ENCODE measurements around the gene SPPL2C.

The SPPL2C gene

GRCh38 chr17:45813048-45813725 is 31.5 kb upstream of the SPPL2C start:
- TF ChIP-seq ZFX (IDR thresholded peaks at IDR 0.05; ENCODE audit: borderline replicate concordance): no peak
- peak; percentile 12; the same call in 1 of the 2 replicates for TF ChIP-seq CTCF (IDR thresholded peaks at IDR 0.05)
- no peak overlapping the region for H3K27ac ChIP-seq

DNA sequence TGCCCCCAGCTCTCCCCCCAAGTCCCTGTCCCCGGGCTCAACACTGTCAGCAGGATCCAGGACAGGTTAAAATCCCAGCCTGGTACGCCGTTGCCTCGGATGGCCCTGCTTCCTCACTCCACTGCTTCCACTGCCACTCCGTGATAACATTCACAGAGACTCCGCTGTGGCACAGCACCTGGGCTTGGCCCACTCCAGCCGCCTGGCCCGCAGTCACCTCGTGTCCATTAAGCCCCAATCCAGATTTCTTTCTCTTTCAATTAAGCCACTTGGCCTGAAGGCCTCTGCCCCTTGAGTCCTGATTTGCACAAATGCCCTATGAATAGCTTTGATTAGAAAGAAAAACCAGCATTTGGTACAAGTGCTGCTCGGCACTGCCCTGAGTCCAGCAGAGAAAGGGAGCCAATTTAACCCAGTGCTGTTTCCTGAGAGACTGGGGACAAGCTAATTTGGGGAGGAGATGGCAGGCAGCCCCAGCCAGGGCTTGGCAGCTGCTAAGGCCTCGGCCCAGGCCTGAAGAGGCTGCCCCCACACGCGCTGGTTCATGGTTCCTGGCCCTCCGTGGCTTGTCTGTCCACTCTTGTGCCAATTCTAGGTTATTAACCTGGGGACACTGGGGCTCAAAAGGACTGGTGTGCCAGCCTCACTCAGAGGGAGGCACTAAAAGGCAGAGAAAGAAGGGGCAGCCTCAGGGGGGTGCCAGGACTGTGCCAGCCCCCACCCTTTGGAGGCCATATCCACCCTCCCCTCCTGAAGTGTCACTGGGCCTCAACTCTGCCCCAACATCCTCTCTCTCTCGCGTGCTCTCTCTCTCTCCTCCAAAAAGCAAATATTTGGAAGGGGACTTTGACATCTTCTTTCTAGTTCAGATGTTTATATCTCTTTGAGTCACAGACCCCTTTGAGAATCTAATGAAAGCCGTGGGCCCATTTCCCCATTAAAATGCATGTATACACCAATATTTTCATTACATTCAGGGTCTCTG is 29.8 kb upstream of the SPPL2C start:
- no peak overlapping the region for H3K27ac ChIP-seq
- TF ChIP-seq ZFX (IDR thresholded peaks at IDR 0.05; ENCODE audit: borderline replicate concordance): no peak
- no peak for TF ChIP-seq CTCF (IDR thresholded peaks at IDR 0.05)

- H3K27ac ChIP-seq: no peak overlapping the region
- TF ChIP-seq ZFX (IDR thresholded peaks at IDR 0.05; ENCODE audit: borderline replicate concordance) (no peak), CTCF (IDR thresholded peaks at IDR 0.05) (no peak)
Observed at GRCh38 chr17:45815752-45816151, 28.9 kb upstream of the SPPL2C start.

GRCh38 chr17:45818041-45818440 is 26.6 kb upstream of the SPPL2C start:
- no peak overlapping the region for H3K27ac ChIP-seq
- TF ChIP-seq ZFX (IDR thresholded peaks at IDR 0.05; ENCODE audit: borderline replicate concordance) (no peak), CTCF (IDR thresholded peaks at IDR 0.05) (no peak)

GRCh38 chr17:45818699-45819098 is 26.0 kb upstream of the SPPL2C start:
- no peak overlapping the region for H3K27ac ChIP-seq
- TF ChIP-seq ZFX (IDR thresholded peaks at IDR 0.05; ENCODE audit: borderline replicate concordance): no peak
- TF ChIP-seq CTCF (IDR thresholded peaks at IDR 0.05): no peak

DNA sequence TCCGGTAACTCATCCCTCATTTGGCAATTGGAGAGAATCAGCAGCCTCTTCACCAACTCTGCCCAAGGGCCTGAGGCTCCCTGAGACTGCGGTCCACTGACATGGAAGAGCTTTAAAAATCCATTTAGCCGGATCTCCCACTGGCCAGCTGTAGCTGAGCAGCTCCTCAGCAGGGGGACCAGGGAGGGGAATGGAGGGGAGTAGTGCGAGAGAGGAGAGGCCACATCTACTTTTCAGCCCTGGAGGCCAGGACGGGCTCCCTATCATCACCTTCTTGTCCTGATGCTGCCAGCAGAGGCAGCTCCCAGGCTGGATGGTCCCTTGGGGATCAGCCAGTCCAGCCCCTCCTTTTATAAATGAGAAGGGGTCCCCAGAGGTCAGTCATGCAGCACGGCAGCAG is 25.0 kb upstream of the SPPL2C start:
- TF ChIP-seq CTCF (IDR thresholded peaks at IDR 0.05): no peak
- TF ChIP-seq ZFX (IDR thresholded peaks at IDR 0.05; ENCODE audit: borderline replicate concordance): no peak
- H3K27ac ChIP-seq: no peak overlapping the region

All from 22Rv1 (cell line).